GM12875 (cell line): ENCODE results near the gene PEX11A.

ENCODE experiments used
- H3K4me3 ChIP-seq: one replicate; pipeline ENCODE4 v1.5.1; 2011; ENCODE audit warnings: low read depth, low read length, control low read depth
- CTCF ChIP-seq: IDR thresholded peaks from 2 replicates; pipeline ENCODE4 v1.5.1; 2011; ENCODE audit warnings: low read depth, mild to moderate bottlenecking, control low read depth, inconsistent platforms, low read length, moderate library complexity, borderline replicate concordance; ENCODE audit not compliant: insufficient read depth

The PEX11A gene

GRCh38 chr15:89669941-89670340 lies 20.6 kb downstream of the PEX11A start:
- no peak for TF ChIP-seq CTCF

GRCh38 chr15:89669309-89669865 lies 21.2 kb downstream of the PEX11A start:
- no peak overlapping the region for H3K4me3 ChIP-seq

More at GRCh38 chr15:89669941-89670340, 20.6 kb downstream of the PEX11A start:
- no peak overlapping the region for H3K4me3 ChIP-seq

GRCh38 chr15:89668171-89668570 lies 22.4 kb downstream of the PEX11A start:
- H3K4me3 ChIP-seq = no peak overlapping the region
- TF ChIP-seq CTCF = no peak

More at GRCh38 chr15:89669309-89669865, 21.2 kb downstream of the PEX11A start:
- TF ChIP-seq CTCF = no peak

- no peak for TF ChIP-seq CTCF
- no peak overlapping the region for H3K4me3 ChIP-seq
These were observed 22.9 kb downstream of the PEX11A start for GRCh38 chr15:89667706-89667960.

GRCh38 chr15:89666858-89667705 lies 23.5 kb downstream of the PEX11A start:
- H3K4me3 ChIP-seq = no peak overlapping the region
- TF ChIP-seq CTCF = no peak

- no peak for TF ChIP-seq CTCF
- H3K4me3 ChIP-seq = no peak overlapping the region
These were observed 24.2 kb downstream of the PEX11A start for GRCh38 chr15:89666184-89666857.
